Lung (tissue), 12 donors: ENCODE measurements around the gene ATRNL1. TPM values are rescaled to one million over a fixed set of nuclear protein-coding genes. Genes with fewer than 3 reads are reported as not detected.

Experiments
- ATAC-seq: fragments of 200-7000 bp; cut with Tn5 transposase; one replicate; pipeline ENCODE4 v1.9.1; 2020; ENCODE audit warnings: moderate number of reproducible peaks; ENCODE audit not compliant: insufficient read depth, low FRiP score
- DNase-seq, 3 donors: peaks; one replicate each; pipeline ENCODE4 v3.0.0-alpha.2; 2013 to 2017
- H3K27ac ChIP-seq, 2 donors: one replicate each; pipeline ENCODE4 v1.5.1; 2013; ENCODE audit warnings: mild to moderate bottlenecking in 2 of 2, moderate library complexity in 2 of 2, control low read depth in 1 of 2, inconsistent platforms in 1 of 2, low read depth in 1 of 2, low read length in 1 of 2
- H3K27me3 ChIP-seq, 3 donors: one replicate each; pipeline ENCODE4 v1.5.1; 2013; ENCODE audit warnings: low read length in 2 of 3; ENCODE audit not compliant: control insufficient read depth in 3 of 3, insufficient read depth in 3 of 3
- H3K36me3 ChIP-seq, 4 donors: one replicate each; pipeline ENCODE4 v1.5.1; 2013; ENCODE audit warnings: low read length in 4 of 4, mild to moderate bottlenecking in 1 of 4, moderate library complexity in 1 of 4; ENCODE audit not compliant: control insufficient read depth in 4 of 4, insufficient read depth in 4 of 4
- H3K4me1 ChIP-seq, 5 donors: one replicate each; pipeline ENCODE4 v1.5.1; 2013; ENCODE audit warnings: low read length in 5 of 5, mild to moderate bottlenecking in 2 of 5, moderate library complexity in 1 of 5; ENCODE audit not compliant: control insufficient read depth in 5 of 5, insufficient read depth in 5 of 5
- H3K4me3 ChIP-seq: one replicate; pipeline ENCODE4 v1.5.1; 2013; ENCODE audit warnings: mild to moderate bottlenecking, control low read depth, moderate library complexity
- H3K9ac ChIP-seq, 2 donors: one replicate each; pipeline ENCODE4 v1.5.1; 2013; ENCODE audit warnings: low read length in 2 of 2, control low read depth in 1 of 2; ENCODE audit not compliant: insufficient read depth in 1 of 2
- H3K9me3 ChIP-seq, 4 donors: one replicate each; pipeline ENCODE4 v1.5.1; 2013; ENCODE audit warnings: low read length in 3 of 4, mild to moderate bottlenecking in 1 of 4, moderate library complexity in 1 of 4; ENCODE audit not compliant: control insufficient read depth in 4 of 4, insufficient read depth in 3 of 4
- WGBS, 2 donors: extraction: QIAGEN DNeasy Blood & Tissue Kit; methylation state at CpG; one replicate each; pipeline ENCODE4 v1.1.7; 2013; 5-methylcytosine and 5-hydroxymethylcytosine counted together
- polyA plus RNA-seq, 2 donors: library from polyadenylated mRNA; stranded (reverse); fragments of 200-250 nt; gene quantifications; one replicate each; pipeline ENCODE4 v1.2.1, GENCODE V29; 2013
- total RNA-seq, 2 donors: library from RNA; depleted of rRNA in 1 of 2; stranded (reverse); fragments of >200 nt in 1 of 2; gene quantifications; one replicate each; pipeline ENCODE4 v1.2.1, GENCODE V29; 2014 to 2021
- TF ChIP-seq, protein P1 (sequence below): IDR thresholded peaks from 2 replicates; pipeline ENCODE4 v1.5.1; 2012; ENCODE audit warnings: mild to moderate bottlenecking; ENCODE audit errors: control extremely low read depth, extremely low read depth
- donor health status: control.
- donor health status: control.
- donor health status: Bipolar disorder and iron deficiency.
- donor health status: healthy.
- donor health status: DM: yes; HTN: yes; CAD: no.

Gene ATRNL1
- total and polyA plus RNA-seq, 4 donors, result 0.05 to 11.1 (median 0.24) TPM

DNA sequence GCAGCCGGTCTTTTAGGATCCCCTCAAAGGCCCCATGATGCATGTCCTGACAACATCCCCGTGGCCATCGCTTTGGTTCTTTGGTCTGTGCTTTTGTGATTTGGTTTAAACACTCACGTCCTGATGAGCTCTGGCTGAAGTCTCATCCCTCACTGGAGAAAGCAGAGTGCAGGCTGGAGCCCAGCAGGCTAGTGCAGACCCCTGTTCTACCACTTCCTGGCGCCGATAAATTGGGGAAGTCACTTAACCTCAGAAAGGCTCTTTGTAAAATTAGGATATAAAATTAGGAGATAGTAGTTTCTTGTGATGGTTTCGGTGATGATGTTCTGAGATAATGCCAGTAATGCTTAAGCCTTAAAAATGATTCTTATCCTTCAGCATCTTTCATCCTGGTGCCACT is 872.2 kb downstream of the ATRNL1 start:
- Histone ChIP-seq H3K36me3 (no peaks in the 10 kb centered on the region), H3K9me3 (peaks cover 0 to 3% (median 0%) of the 10 kb centered on the region in 4 donors), H3K9ac (no peak overlapping the region), H3K27ac (no peak overlapping the region), H3K4me1 (no peaks in the 10 kb centered on the region), H3K27me3 (peaks cover 0 to 3% (median 0%) of the 10 kb centered on the region in 3 donors), H3K4me3 (no peak overlapping the region)
- WGBS, 2 donors, result 52 to 74% methylated on average over 7 of the region's 7 CpGs
- TF ChIP-seq, protein P1, sequence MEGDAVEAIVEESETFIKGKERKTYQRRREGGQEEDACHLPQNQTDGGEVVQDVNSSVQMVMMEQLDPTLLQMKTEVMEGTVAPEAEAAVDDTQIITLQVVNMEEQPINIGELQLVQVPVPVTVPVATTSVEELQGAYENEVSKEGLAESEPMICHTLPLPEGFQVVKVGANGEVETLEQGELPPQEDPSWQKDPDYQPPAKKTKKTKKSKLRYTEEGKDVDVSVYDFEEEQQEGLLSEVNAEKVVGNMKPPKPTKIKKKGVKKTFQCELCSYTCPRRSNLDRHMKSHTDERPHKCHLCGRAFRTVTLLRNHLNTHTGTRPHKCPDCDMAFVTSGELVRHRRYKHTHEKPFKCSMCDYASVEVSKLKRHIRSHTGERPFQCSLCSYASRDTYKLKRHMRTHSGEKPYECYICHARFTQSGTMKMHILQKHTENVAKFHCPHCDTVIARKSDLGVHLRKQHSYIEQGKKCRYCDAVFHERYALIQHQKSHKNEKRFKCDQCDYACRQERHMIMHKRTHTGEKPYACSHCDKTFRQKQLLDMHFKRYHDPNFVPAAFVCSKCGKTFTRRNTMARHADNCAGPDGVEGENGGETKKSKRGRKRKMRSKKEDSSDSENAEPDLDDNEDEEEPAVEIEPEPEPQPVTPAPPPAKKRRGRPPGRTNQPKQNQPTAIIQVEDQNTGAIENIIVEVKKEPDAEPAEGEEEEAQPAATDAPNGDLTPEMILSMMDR, result no peak
- no peak for ATAC-seq
- DNase-seq, result no peak

DNA sequence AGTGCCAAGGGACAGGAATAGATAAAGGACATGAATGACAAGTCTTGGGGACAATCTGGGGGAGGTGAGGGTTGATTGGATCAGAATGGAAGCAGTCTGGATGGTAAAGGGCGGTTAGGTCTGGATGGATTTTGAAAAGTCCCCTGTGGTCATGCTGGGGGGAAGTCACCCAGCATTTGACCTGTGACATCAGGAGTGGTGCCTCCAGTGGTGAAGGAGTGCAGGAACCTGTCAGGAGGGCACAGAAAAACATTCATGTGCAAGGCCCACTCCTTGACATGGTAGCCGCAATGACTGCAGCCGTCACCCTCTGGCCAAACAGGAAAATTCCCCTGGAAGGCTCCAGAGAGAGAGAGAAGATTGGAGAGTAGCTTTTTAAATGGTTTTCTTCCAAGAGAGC is 875.1 kb downstream of the ATRNL1 start:
- ATAC-seq (no peak), DNase-seq (no peak)
- WGBS, 2 donors, result 94% methylated on average over 3 of the region's 3 CpGs

DNA sequence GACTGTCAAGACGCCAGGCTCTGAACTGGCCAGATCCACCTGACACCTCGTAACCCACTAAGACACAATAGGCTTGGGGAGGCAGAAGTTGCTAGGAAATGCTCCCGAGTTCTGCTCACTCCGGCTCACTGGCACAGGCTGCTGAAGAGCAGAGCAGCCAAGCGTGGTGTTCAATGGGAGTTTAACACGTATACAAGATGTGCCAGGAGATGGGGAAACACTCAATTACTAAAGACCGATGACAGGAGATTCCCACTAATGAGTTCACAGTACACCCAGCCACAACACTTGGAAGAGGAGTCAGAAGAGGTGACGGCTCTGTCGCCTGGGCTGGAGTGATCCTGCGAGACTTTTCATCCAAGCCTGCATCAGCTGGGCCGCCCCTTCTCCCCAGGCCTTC is 876.4 kb downstream of the ATRNL1 start:
- TF ChIP-seq, protein P1, result no peak
- peaks cover 0 to 3% (median 0%) of the 10 kb centered on the region in 5 donors for H3K4me1 ChIP-seq
- H3K27ac ChIP-seq, result no peak overlapping the region
- DNase-seq (no peak), ATAC-seq (no peak)
- no peaks in the 10 kb centered on the region for H3K36me3 ChIP-seq
- H3K27me3 ChIP-seq, result peaks cover 0 to 3% (median 0%) of the 10 kb centered on the region in 3 donors
- peaks cover 0 to 5% (median 0%) of the 10 kb centered on the region in 4 donors for H3K9me3 ChIP-seq
- no peak overlapping the region for H3K4me3 ChIP-seq
- 71 to 77% methylated on average over 11 of the region's 11 CpGs for WGBS, 2 donors
- H3K9ac ChIP-seq, result no peak overlapping the region

More for the DNA sequence above, 875.1 kb downstream of the ATRNL1 start:
- Histone ChIP-seq H3K36me3 (no peaks in the 10 kb centered on the region), H3K27me3 (peaks cover 0 to 3% (median 0%) of the 10 kb centered on the region in 3 donors), H3K27ac (no peak overlapping the region), H3K9me3 (peaks cover 0 to 4% (median 0%) of the 10 kb centered on the region in 4 donors), H3K4me1 (no peaks in the 10 kb centered on the region), H3K4me3 (no peak overlapping the region), H3K9ac (no peak overlapping the region)
- TF ChIP-seq, protein P1, result no peak

DNA sequence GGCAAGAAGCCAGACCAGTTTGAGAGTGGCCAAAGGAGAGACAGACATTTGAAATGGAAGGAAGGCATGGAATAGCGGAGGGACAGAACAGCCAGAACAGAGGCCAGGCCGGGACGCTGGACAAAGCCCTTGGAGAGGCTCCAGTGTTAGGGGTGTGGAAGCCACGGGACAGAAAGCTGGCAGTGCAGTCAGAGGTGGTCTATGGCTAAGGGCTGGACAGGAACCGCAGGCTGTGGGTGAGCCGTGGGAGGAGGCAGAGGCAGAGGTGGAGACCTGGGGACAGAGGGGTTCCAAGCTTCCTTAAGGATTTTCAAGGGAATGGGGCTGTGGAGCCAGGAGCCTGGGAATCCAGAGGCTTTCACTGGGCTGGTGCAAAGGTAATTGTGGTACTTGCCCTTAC is 878.8 kb downstream of the ATRNL1 start:
- peaks cover 0 to 3% (median 0%) of the 10 kb centered on the region in 3 donors for H3K27me3 ChIP-seq
- H3K4me3 ChIP-seq, result no peak overlapping the region
- no peak overlapping the region for H3K9ac ChIP-seq
- no peak overlapping the region for H3K27ac ChIP-seq
- no peak for ATAC-seq
- TF ChIP-seq, protein P1, result no peak
- peaks cover 0 to 6% (median 0%) of the 10 kb centered on the region in 4 donors for H3K9me3 ChIP-seq
- DNase-seq, result no peak
- 86 to 87% methylated on average over 6 of the region's 6 CpGs for WGBS, 2 donors
- no peaks in the 10 kb centered on the region for H3K36me3 ChIP-seq
- peaks cover 0 to 8% (median 2%) of the 10 kb centered on the region in 5 donors for H3K4me1 ChIP-seq
